HEK293T (cell line): ENCODE data around the gene RBM26.
"Not testable (repeated sequence)": the region's sequence is repeated elsewhere in the genome, so short reads cannot be mapped to it uniquely, and the experiment has no call there.

Source experiments
- CTCF ChIA-PET: fragments of 350-600 bp; formaldehyde crosslinking; extraction: SDS; loops from one replicate; lab custom pipeline; 2021; ENCODE audit warnings: antibody characterized with exemption, inconsistent platforms; lab: Yijun Ruan, JAX
- POLR2A ChIA-PET: fragments of 350-600 bp; formaldehyde crosslinking; extraction: SDS; loops from one replicate; lab custom pipeline; 2020; ENCODE audit warnings: antibody characterized with exemption, inconsistent platforms; lab: Yijun Ruan, JAX
- DNase-seq: peaks from one replicate; pipeline ENCODE4 v3.0.0; 2012; ENCODE audit warnings: mixed read lengths; ENCODE audit errors: extremely low spot score
- ARNT ChIP-seq: fragments of 450-650 bp; IDR thresholded peaks from 2 replicates; pipeline ENCODE4 v1.6.1; 2017; ENCODE audit warnings: mild to moderate bottlenecking
- BHLHE40 ChIP-seq: fragments of 450-650 bp; IDR thresholded peaks from 2 replicates; pipeline ENCODE4 v1.6.1; 2016; ENCODE audit warnings: mild to moderate bottlenecking, moderate library complexity, borderline replicate concordance
- CTBP1 ChIP-seq: fragments of 450-650 bp; IDR thresholded peaks from 2 replicates; pipeline ENCODE4 v1.6.1; 2016; ENCODE audit warnings: borderline replicate concordance
- ELF4 ChIP-seq: fragments of 450-650 bp; IDR thresholded peaks from 2 replicates; pipeline ENCODE4 v1.6.1; 2017; ENCODE audit warnings: antibody characterized with exemption
- FOXA1 ChIP-seq: fragments of 450-650 bp; IDR thresholded peaks from 2 replicates; pipeline ENCODE4 v1.6.1; 2016; ENCODE audit warnings: mild to moderate bottlenecking
- FOXK2 ChIP-seq: fragments of 450-650 bp; IDR thresholded peaks from 2 replicates; pipeline ENCODE4 v1.6.1; 2016; ENCODE audit warnings: mild to moderate bottlenecking
- FOXM1 ChIP-seq: fragments of 450-650 bp; IDR thresholded peaks from 2 replicates; pipeline ENCODE4 v1.6.1; 2017; ENCODE audit warnings: mild to moderate bottlenecking, borderline replicate concordance
- HDGF ChIP-seq: fragments of 450-650 bp; IDR thresholded peaks from 2 replicates; pipeline ENCODE4 v1.6.1; 2017; ENCODE audit warnings: antibody characterized with exemption, borderline replicate concordance
- L3MBTL2 ChIP-seq: fragments of 450-650 bp; conservative IDR thresholded peaks from 2 replicates; pipeline ENCODE4 v1.6.1; 2016; ENCODE audit warnings: mild to moderate bottlenecking
- LEF1 ChIP-seq: fragments of 450-650 bp; IDR thresholded peaks from 2 replicates; pipeline ENCODE4 v1.6.1; 2017; ENCODE audit warnings: mild to moderate bottlenecking, borderline replicate concordance
- NFRKB ChIP-seq: fragments of 450-650 bp; IDR thresholded peaks from 2 replicates; pipeline ENCODE4 v1.6.1; 2016; ENCODE audit warnings: mild to moderate bottlenecking, moderate library complexity
- SP1 ChIP-seq: fragments of 450-650 bp; IDR thresholded peaks from 2 replicates; pipeline ENCODE4 v1.6.1; 2017
- SUZ12 ChIP-seq: fragments of 450-650 bp; IDR thresholded peaks from 2 replicates; pipeline ENCODE4 v1.6.1; 2016; ENCODE audit warnings: mild to moderate bottlenecking
- TARDBP ChIP-seq: fragments of 450-650 bp; IDR thresholded peaks from 2 replicates; pipeline ENCODE4 v1.6.1; 2016
- ZNF384 ChIP-seq: fragments of 450-650 bp; IDR thresholded peaks from 2 replicates; pipeline ENCODE4 v1.6.1; 2016
- TF ChIP-seq, protein P1 (sequence below): fragments of 450-650 bp; IDR thresholded peaks from 2 replicates; pipeline ENCODE4 v1.6.1; 2016

Gene RBM26

GRCh38 chr13:79361299-79361698, 44.8 kb downstream of the RBM26 start:
- CTCF ChIA-PET, result interaction anchor here (0.5 kb wide), 1 partner anchor 1240 kb away, joined by 4 read pairs; no protein-coding TSS in a partner anchor
- no peak for DNase-seq
- POLR2A ChIA-PET, result no interaction called here
- no peak for TF ChIP-seq ELF4
- TF ChIP-seq TARDBP, result no peak

GRCh38 chr13:79360095-79360494, 46.0 kb downstream of the RBM26 start:
- TF ChIP-seq, protein P1, sequence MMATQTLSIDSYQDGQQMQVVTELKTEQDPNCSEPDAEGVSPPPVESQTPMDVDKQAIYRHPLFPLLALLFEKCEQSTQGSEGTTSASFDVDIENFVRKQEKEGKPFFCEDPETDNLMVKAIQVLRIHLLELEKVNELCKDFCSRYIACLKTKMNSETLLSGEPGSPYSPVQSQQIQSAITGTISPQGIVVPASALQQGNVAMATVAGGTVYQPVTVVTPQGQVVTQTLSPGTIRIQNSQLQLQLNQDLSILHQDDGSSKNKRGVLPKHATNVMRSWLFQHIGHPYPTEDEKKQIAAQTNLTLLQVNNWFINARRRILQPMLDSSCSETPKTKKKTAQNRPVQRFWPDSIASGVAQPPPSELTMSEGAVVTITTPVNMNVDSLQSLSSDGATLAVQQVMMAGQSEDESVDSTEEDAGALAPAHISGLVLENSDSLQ, result no peak
- TF ChIP-seq SP1, result no peak
- TF ChIP-seq L3MBTL2, result no peak
- TF ChIP-seq HDGF, result no peak
- TF ChIP-seq FOXA1, result no peak
- DNase-seq, result no peak
- ChIA-PET CTCF (no interaction called here), POLR2A (no interaction called here)

DNA sequence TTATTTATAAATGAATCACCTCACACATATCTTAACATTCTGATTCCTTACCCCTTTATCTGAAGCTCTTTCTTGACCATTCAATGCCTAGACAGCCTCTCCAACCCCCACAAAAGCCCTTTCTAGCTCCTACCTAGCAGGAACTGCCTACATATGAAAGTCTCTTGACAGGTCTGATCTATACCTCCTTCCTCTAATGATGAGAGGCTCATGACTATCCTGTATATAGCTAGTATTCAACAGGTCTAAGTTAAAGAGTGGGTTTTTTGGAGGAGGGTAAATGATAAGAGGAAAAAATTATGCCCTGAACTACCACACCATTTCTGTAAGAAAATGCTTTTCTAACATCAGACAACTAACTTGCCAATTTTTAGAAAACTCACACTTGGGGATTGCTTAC, 47.0 kb downstream of the RBM26 start:
- CTCF ChIA-PET, result interaction anchor here (0.7 kb wide), 1 partner anchor 32 kb away, joined by 4 read pairs; no protein-coding TSS in a partner anchor
- no peak for DNase-seq
- no peak for TF ChIP-seq LEF1
- TF ChIP-seq CTBP1, result no peak
- no peak for TF ChIP-seq SUZ12
- no peak for TF ChIP-seq ZNF384
- TF ChIP-seq FOXM1, result no peak
- TF ChIP-seq HDGF, result no peak
- TF ChIP-seq, protein P1, result no peak
- TF ChIP-seq TARDBP, result no peak
- TF ChIP-seq ELF4, result no peak
- no peak for TF ChIP-seq ARNT
- no peak for TF ChIP-seq FOXA1
- TF ChIP-seq BHLHE40, result no peak
- TF ChIP-seq L3MBTL2, result no peak
- POLR2A ChIA-PET, result no interaction called here

DNA sequence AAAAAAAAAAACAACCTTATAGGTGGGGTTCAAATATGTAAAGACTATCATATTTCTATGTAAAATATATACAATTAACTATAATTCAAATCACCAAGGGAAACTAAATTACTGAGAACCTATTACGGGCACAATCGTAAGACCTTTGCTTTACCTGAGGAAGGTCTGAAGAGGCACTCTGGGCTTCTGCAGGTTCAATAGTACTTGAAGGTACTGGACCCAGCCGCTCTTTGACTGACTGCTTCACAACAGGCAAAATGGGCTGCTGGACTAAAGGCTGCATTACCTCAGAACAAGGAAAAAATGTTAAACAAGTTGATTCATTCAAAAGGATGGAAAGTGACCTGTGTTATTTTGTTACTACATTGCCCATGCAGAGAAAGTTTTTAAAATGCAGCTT, 51.8 kb downstream of the RBM26 start:
- no peak for TF ChIP-seq NFRKB
- TF ChIP-seq SUZ12, result no peak
- no peak for TF ChIP-seq FOXA1
- no peak for TF ChIP-seq TARDBP
- TF ChIP-seq ARNT, result no peak
- TF ChIP-seq FOXM1, result no peak
- no peak for TF ChIP-seq BHLHE40
- TF ChIP-seq FOXK2, result no peak
- no peak for TF ChIP-seq ZNF384
- no peak for TF ChIP-seq ELF4
- no peak for TF ChIP-seq LEF1
- TF ChIP-seq, protein P1, result no peak
- TF ChIP-seq L3MBTL2, result no peak
- TF ChIP-seq CTBP1, result no peak
- TF ChIP-seq HDGF, result no peak
- no peak for TF ChIP-seq SP1
- CTCF ChIA-PET, result no interaction called here
- POLR2A ChIA-PET, result no interaction called here
- no peak for DNase-seq

GRCh38 chr13:79353693-79354092, 52.4 kb downstream of the RBM26 start:
- DNase-seq, result no peak
- CTCF ChIA-PET, result no interaction called here
- POLR2A ChIA-PET, result no interaction called here
- TF ChIP-seq ARNT (no peak), NFRKB (no peak), SP1 (no peak), HDGF (no peak), L3MBTL2 (no peak), SUZ12 (no peak), TARDBP (no peak), CTBP1 (no peak), BHLHE40 (no peak), ZNF384 (no peak), ELF4 (no peak), FOXM1 (no peak), FOXK2 (no peak), FOXA1 (no peak), LEF1 (no peak)
- TF ChIP-seq, protein P1, result no peak

- ChIA-PET POLR2A (no interaction called here), CTCF (interaction anchor here (0.7 to 1.0 kb wide), 2 partner anchors 12 to 20 kb away, joined by 3 read pairs; no protein-coding TSS in a partner anchor)
- no peak for DNase-seq
- TF ChIP-seq SP1, result no peak
Measured at GRCh38 chr13:79352107-79352506, 53.9 kb downstream of the RBM26 start.

DNA sequence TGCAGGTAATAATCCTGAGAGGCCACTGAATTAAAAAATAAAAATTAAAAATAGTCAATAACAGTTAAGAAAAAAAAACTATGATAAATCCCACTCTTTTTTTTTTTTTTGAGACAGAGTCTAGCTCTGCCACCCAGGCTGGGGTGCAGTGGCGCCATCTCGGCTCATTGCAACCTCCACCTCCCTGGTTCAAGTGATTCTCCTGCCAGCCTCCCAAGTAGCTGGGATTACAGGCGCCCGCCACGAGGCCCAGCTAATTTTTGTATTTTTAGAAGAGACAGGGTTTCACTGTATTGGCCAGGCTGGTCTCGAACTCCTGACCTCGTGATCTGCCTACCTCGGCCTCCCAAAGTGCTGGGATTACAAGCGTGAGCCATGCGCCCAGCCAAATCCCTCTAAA, 56.4 kb downstream of the RBM26 start:
- POLR2A ChIA-PET, DNase-seq: not testable (repeated sequence)
- CTCF ChIA-PET, result interaction anchor here (0.6 to 0.7 kb wide), 2 partner anchors 21 to 49 kb away, joined by 3 to 4 read pairs; no protein-coding TSS in a partner anchor
